ENCODE data around the gene KCNQ2.

KCNQ2 gene

DNA sequence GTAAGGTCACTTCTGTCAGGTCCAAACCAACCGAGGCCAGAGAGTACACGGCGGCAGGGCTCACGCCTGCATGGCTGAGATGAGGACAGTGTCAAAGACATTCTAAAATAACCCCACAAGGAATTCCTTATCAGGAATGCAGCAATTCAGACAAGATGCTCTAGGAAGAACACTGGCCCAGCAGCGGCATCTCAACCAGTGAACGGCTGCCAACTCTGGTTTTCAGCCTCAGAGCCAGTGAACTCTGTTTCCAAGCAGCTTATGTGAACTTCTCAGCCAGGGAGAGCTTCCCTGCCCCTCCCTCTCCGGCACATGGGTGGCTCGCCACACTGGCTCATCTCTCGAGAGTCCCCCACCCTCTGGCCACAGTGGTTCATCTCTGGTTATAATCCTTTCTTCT is 36.9 kb downstream of the KCNQ2 start:
- Histone ChIP-seq H3K23ac (ENCODE audit: low read depth, low read length, poor library complexity) (no peak overlapping the region), H2BK120ac (ENCODE audit: low read depth, low read length) (no peak overlapping the region), H3K27me3 (ENCODE audit: control insufficient read depth in 3 of 3, insufficient read depth in 3 of 3, low read depth in 1 of 3, low read length in 3 of 3) (no peaks in the 10 kb centered on the region), H3K36me3 (replicated peaks in 1 of 2; ENCODE audit: control insufficient read depth in 2 of 2, insufficient read depth in 2 of 2, low read length in 2 of 2) (peaks cover 3 to 48% of the 10 kb centered on the region in 2 donors), H3K9me3 (replicated peaks in 1 of 2; ENCODE audit: control insufficient read depth in 2 of 2, insufficient read depth in 1 of 2, low read depth in 1 of 2, low read length in 2 of 2) (no peaks in the 10 kb centered on the region), H2BK12ac (ENCODE audit: low read length) (no peak overlapping the region), H4K91ac (ENCODE audit: low read depth, low read length, poor library complexity) (no peak overlapping the region), H3K27ac (replicated peaks; ENCODE audit: low read length) (no peak overlapping the region), H3K4ac (ENCODE audit: low read length) (no peak overlapping the region), H3K4me3 (ENCODE audit: low read length in 2 of 2) (no peak overlapping the region), H3K79me1 (ENCODE audit: low read depth, low read length) (peaks cover 7% of the 10 kb centered on the region), H3K4me1 (ENCODE audit: control insufficient read depth in 2 of 2, insufficient read depth in 1 of 2, low read depth in 1 of 2, low read length in 2 of 2) (peaks cover 3% of the 10 kb centered on the region in 2 donors), H3K4me2 (ENCODE audit: insufficient read depth, low read length, poor library complexity, severe bottlenecking) (no peak overlapping the region), H2BK5ac (ENCODE audit: low read length) (no peak overlapping the region), H2AFZ (ENCODE audit: low read length) (no peak overlapping the region), H3K14ac (ENCODE audit: low read length) (no peak overlapping the region), H4K8ac (ENCODE audit: low read depth, low read length) (no peak overlapping the region), H2AK5ac (ENCODE audit: low read depth, low read length) (no peak overlapping the region), H2BK15ac (ENCODE audit: low read length) (no peak overlapping the region), H3K9ac (ENCODE audit: low read depth, low read length, poor library complexity) (no peak overlapping the region), H3K18ac (ENCODE audit: low read length) (no peak overlapping the region)
- DNase-seq (ENCODE audit: low spot score): no peak
- no CpG with 5 or more reads among the region's 9 CpGs for WGBS, 2 donors (ENCODE audit: extremely low coverage in 2 of 2, insufficient read length in 2 of 2, insufficient replicate concordance in 1 of 2)

DNA sequence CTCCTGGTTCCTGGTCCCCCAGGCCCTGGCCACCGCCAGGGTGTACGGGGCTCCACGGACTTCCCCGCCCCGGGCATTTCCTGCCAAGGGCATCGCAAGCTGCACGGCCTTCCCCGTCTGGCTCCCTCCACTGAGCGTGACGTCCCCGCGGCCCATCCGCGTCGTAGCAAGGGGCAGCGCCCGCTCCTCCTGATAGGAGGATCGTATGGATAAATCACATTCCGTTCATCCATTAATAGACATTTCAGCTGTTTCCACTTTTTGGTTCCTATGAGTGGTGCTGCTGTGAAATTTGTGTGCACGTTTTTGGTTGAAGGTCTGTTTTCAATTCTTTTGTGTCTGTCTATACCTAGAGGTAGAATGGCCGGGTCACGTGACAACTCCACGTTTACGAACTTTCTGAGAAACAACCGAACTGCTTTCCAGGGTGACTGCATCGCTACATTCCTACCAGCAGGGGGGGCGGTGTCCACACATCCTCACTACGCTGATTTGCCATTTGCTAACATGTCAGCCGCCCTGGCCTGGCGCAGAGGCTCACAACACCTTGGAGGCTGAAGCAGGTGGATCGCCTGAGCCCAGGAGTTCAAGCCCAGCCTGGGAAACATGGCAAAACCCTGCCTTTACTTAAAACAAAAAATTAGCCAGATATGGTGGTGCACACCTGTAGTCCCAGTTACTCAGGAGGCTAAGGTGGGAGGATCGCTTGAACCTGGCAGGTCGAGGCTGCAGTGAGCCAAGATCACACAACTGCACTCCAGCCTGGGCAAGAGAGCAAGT is 37.7 kb downstream of the KCNQ2 start:
- H3K18ac ChIP-seq (ENCODE audit: low read length): peak overlapping the region; percentile 91
- peak overlapping the region; percentile 45 for H3K9ac ChIP-seq (ENCODE audit: low read depth, low read length, poor library complexity)
- no peak overlapping the region for H2BK120ac ChIP-seq (ENCODE audit: low read depth, low read length)
- H3K79me1 ChIP-seq (ENCODE audit: low read depth, low read length): peaks cover 7% of the 10 kb centered on the region
- no peak overlapping the region for H3K4me3 ChIP-seq (ENCODE audit: low read length in 2 of 2)
- H3K4me2 ChIP-seq (ENCODE audit: insufficient read depth, low read length, poor library complexity, severe bottlenecking): no peak overlapping the region
- H2BK15ac ChIP-seq (ENCODE audit: low read length): no peak overlapping the region
- peak; percentile 77 for DNase-seq (ENCODE audit: low spot score)
- peaks cover 3% of the 10 kb centered on the region in 2 donors for H3K4me1 ChIP-seq (ENCODE audit: control insufficient read depth in 2 of 2, insufficient read depth in 1 of 2, low read depth in 1 of 2, low read length in 2 of 2)
- peak overlapping the region; percentile 70 for H3K23ac ChIP-seq (ENCODE audit: low read depth, low read length, poor library complexity)
- H2AK5ac ChIP-seq (ENCODE audit: low read depth, low read length): peak overlapping the region; percentile 96
- H3K36me3 ChIP-seq (replicated peaks in 1 of 2; ENCODE audit: control insufficient read depth in 2 of 2, insufficient read depth in 2 of 2, low read length in 2 of 2): peaks cover 3 to 55% of the 10 kb centered on the region in 2 donors
- peak overlapping the region; percentile 67 for H4K8ac ChIP-seq (ENCODE audit: low read depth, low read length)
- WGBS, 2 donors (ENCODE audit: extremely low coverage in 2 of 2, insufficient read length in 2 of 2, insufficient replicate concordance in 1 of 2): no CpG with 5 or more reads among the region's 33 CpGs
- H3K27me3 ChIP-seq (ENCODE audit: control insufficient read depth in 3 of 3, insufficient read depth in 3 of 3, low read depth in 1 of 3, low read length in 3 of 3): no peaks in the 10 kb centered on the region
- peak overlapping the region; percentile 25 for H2BK12ac ChIP-seq (ENCODE audit: low read length)
- no peak overlapping the region for H3K4ac ChIP-seq (ENCODE audit: low read length)
- H3K27ac ChIP-seq (replicated peaks; ENCODE audit: low read length): peak overlapping the region; percentile 38
- no peak overlapping the region for H3K14ac ChIP-seq (ENCODE audit: low read length)
- peak overlapping the region; percentile 40 for H2BK5ac ChIP-seq (ENCODE audit: low read length)
- H2AFZ ChIP-seq (ENCODE audit: low read length): no peak overlapping the region
- H4K91ac ChIP-seq (ENCODE audit: low read depth, low read length, poor library complexity): no peak overlapping the region
- no peaks in the 10 kb centered on the region for H3K9me3 ChIP-seq (replicated peaks in 1 of 2; ENCODE audit: control insufficient read depth in 2 of 2, insufficient read depth in 1 of 2, low read depth in 1 of 2, low read length in 2 of 2)

DNA sequence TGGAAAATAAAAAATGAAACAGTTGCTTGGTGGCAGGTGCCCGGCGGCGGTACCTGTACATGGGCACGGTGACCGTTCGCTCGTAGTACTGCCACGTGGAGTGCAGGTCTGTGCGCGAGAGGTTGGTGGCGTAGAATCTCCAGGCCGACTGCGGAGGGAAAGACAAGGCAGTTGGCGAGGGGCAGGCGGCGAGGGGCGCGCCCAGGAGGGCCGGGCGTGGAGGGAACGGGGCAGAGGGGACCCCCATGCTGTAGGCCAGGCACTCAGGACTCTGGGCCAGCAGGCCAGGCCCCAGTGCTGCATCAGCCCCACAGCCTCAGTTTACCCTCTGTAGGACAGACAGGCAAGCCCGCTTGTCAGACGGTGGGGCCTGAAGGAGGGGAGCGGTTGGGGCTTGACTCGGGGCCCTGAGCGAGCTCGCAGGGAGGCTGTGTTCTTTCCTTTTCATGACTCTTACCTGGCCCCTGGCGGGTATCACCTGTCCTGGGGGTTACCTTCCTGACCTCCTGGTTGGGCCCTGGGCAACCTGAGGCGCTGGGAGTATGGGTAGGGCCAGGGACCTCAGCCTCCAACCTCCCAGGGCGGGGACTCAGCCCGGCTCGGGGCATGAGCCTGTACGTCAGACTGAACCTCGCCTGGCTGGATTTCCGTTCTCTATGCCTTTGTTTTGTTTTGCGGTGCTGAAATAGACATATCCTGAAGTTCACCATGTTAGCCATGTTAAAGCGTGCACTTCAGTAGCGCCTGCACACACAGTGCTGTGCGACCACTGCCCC is 38.5 kb downstream of the KCNQ2 start:
- H2AK5ac ChIP-seq (ENCODE audit: low read depth, low read length): peak overlapping the region; percentile 96
- H4K8ac ChIP-seq (ENCODE audit: low read depth, low read length): peak overlapping the region; percentile 0
- peak overlapping the region; percentile 91 for H3K18ac ChIP-seq (ENCODE audit: low read length)
- H2AFZ ChIP-seq (ENCODE audit: low read length): no peak overlapping the region
- H3K27me3 ChIP-seq (ENCODE audit: control insufficient read depth in 3 of 3, insufficient read depth in 3 of 3, low read depth in 1 of 3, low read length in 3 of 3): no peaks in the 10 kb centered on the region
- peaks cover 4% of the 10 kb centered on the region for H3K79me1 ChIP-seq (ENCODE audit: low read depth, low read length)
- H3K23ac ChIP-seq (ENCODE audit: low read depth, low read length, poor library complexity): peak overlapping the region; percentile 70
- H3K36me3 ChIP-seq (replicated peaks in 1 of 2; ENCODE audit: control insufficient read depth in 2 of 2, insufficient read depth in 2 of 2, low read length in 2 of 2): peaks cover 3 to 52% of the 10 kb centered on the region in 2 donors
- no peak overlapping the region for H4K91ac ChIP-seq (ENCODE audit: low read depth, low read length, poor library complexity)
- H3K4me3 ChIP-seq (ENCODE audit: low read length in 2 of 2): no peak overlapping the region
- H2BK15ac ChIP-seq (ENCODE audit: low read length): peak overlapping the region; percentile 85
- H3K4me1 ChIP-seq (ENCODE audit: control insufficient read depth in 2 of 2, insufficient read depth in 1 of 2, low read depth in 1 of 2, low read length in 2 of 2): peaks cover 3% of the 10 kb centered on the region in 2 donors
- no peak overlapping the region for H2BK120ac ChIP-seq (ENCODE audit: low read depth, low read length)
- no peaks in the 10 kb centered on the region for H3K9me3 ChIP-seq (replicated peaks in 1 of 2; ENCODE audit: control insufficient read depth in 2 of 2, insufficient read depth in 1 of 2, low read depth in 1 of 2, low read length in 2 of 2)
- H2BK12ac ChIP-seq (ENCODE audit: low read length): no peak overlapping the region
- H3K27ac ChIP-seq (replicated peaks; ENCODE audit: low read length): no peak overlapping the region
- WGBS, 2 donors (ENCODE audit: extremely low coverage in 2 of 2, insufficient read length in 2 of 2, insufficient replicate concordance in 1 of 2): no CpG with 5 or more reads among the region's 39 CpGs
- H3K4me2 ChIP-seq (ENCODE audit: insufficient read depth, low read length, poor library complexity, severe bottlenecking): no peak overlapping the region
- peak overlapping the region; percentile 40 for H2BK5ac ChIP-seq (ENCODE audit: low read length)
- H3K9ac ChIP-seq (ENCODE audit: low read depth, low read length, poor library complexity): peak overlapping the region; percentile 45
- no peak for DNase-seq (ENCODE audit: low spot score)
- H3K14ac ChIP-seq (ENCODE audit: low read length): no peak overlapping the region
- peak overlapping the region; percentile 90 for H3K4ac ChIP-seq (ENCODE audit: low read length)

DNA sequence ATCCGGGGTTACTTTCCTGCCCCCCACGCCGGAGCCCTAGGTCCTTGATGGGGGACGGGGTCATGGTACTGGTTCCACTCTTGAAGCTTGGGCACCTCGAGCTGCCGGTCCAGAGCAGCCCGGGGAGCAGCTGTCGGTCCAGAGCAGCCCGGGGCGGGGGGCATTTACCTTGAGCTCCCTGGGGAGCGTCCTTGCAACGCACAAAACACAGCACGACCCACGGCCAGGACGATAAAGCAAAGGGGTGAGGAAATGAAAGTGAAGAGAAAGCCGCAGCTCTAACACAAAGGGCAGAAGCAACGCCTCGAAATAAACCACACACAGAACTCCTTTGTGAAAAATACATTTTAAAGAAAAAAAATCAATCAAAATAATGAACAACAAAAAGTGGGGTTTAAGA is 39.1 kb downstream of the KCNQ2 start:
- Histone ChIP-seq H3K9me3 (replicated peaks in 1 of 2; ENCODE audit: control insufficient read depth in 2 of 2, insufficient read depth in 1 of 2, low read depth in 1 of 2, low read length in 2 of 2) (no peaks in the 10 kb centered on the region), H2BK12ac (ENCODE audit: low read length) (no peak overlapping the region), H3K36me3 (replicated peaks in 1 of 2; ENCODE audit: control insufficient read depth in 2 of 2, insufficient read depth in 2 of 2, low read length in 2 of 2) (peaks cover 2 to 52% of the 10 kb centered on the region in 2 donors), H3K18ac (ENCODE audit: low read length) (no peak overlapping the region), H3K23ac (ENCODE audit: low read depth, low read length, poor library complexity) (peak overlapping the region; percentile 65), H2AFZ (ENCODE audit: low read length) (no peak overlapping the region), H3K4me2 (ENCODE audit: insufficient read depth, low read length, poor library complexity, severe bottlenecking) (no peak overlapping the region), H2BK5ac (ENCODE audit: low read length) (no peak overlapping the region), H3K9ac (ENCODE audit: low read depth, low read length, poor library complexity) (no peak overlapping the region), H2AK5ac (ENCODE audit: low read depth, low read length) (peak overlapping the region; percentile 47), H4K8ac (ENCODE audit: low read depth, low read length) (no peak overlapping the region), H2BK15ac (ENCODE audit: low read length) (peak overlapping the region; percentile 85), H3K27ac (replicated peaks; ENCODE audit: low read length) (no peak overlapping the region), H3K4ac (ENCODE audit: low read length) (no peak overlapping the region), H2BK120ac (ENCODE audit: low read depth, low read length) (no peak overlapping the region), H3K4me3 (ENCODE audit: low read length in 2 of 2) (no peak overlapping the region), H4K91ac (ENCODE audit: low read depth, low read length, poor library complexity) (no peak overlapping the region), H3K4me1 (ENCODE audit: control insufficient read depth in 2 of 2, insufficient read depth in 1 of 2, low read depth in 1 of 2, low read length in 2 of 2) (peaks cover 3% of the 10 kb centered on the region in 2 donors), H3K79me1 (ENCODE audit: low read depth, low read length) (peaks cover 6% of the 10 kb centered on the region), H3K14ac (ENCODE audit: low read length) (no peak overlapping the region), H3K27me3 (ENCODE audit: control insufficient read depth in 3 of 3, insufficient read depth in 3 of 3, low read depth in 1 of 3, low read length in 3 of 3) (no peaks in the 10 kb centered on the region)
- WGBS, 2 donors (ENCODE audit: extremely low coverage in 2 of 2, insufficient read length in 2 of 2, insufficient replicate concordance in 1 of 2): no CpG with 5 or more reads among the region's 18 CpGs
- DNase-seq (ENCODE audit: low spot score): no peak

All from neuronal stem cell (in vitro differentiated cells).